Measurements from ENCODE around the gene SREK1IP1. TPM values are rescaled to one million over a fixed set of nuclear protein-coding genes. Genes with fewer than 3 reads are reported as not detected.

The SREK1IP1 gene
- total and polyA plus RNA-seq, 10 of the 15 experiments (the other 5 are each of a cell fraction or from before 2014, with no cell fraction given) = 9.1 to 60.3 (median 26.9) TPM

DNA sequence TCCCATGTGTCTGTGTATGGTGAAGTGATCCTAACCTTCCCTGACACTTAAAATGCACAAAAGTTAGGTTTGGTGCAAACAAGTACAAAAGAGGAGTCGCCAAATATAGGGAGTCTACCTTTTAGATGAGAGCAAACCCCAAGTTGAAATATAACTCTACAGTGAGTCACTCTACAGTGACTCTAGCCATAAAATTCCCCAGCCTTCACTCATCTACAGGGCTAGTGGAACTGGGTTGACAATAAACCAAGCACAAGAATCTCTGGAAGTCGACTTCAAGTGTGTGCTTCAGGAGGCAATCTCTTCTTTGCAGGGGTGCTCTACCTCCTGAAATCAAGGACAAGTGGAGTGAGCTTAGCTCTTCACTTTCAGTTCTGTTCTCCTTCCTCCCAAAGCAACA lies 74.9 kb downstream of the SREK1IP1 start:
- intact Hi-C loops (cut with micrococcal nuclease; ENCODE audit: unreplicated experiment) = no loop called here
- Histone ChIP-seq H3K27me3 (replicated peaks in 1 of 2; ENCODE audit: control insufficient read depth in 2 of 2, insufficient read depth in 2 of 2, low read length in 1 of 2) (peaks cover 7 to 8% of the 10 kb centered on the region in 2 experiments), H3K9ac (ENCODE audit: control insufficient read depth, insufficient read depth, low read length) (no peak overlapping the region), H3K4me1 (ENCODE audit: control insufficient read depth, insufficient read depth, low read length) (no peaks in the 10 kb centered on the region), H3K9me3 (replicated peaks; ENCODE audit: control insufficient read depth, insufficient read depth, low read length) (no peaks in the 10 kb centered on the region; the same call in 2 of the 3 replicates), H3K36me3 (ENCODE audit: control insufficient read depth in 2 of 2, insufficient read depth in 2 of 2, low read length in 1 of 2) (no peaks in the 10 kb centered on the region), H2AFZ (ENCODE audit: control insufficient read depth, low read depth, low read length) (no peak overlapping the region), H4K20me1 (ENCODE audit: control insufficient read depth, insufficient read depth) (no peaks in the 10 kb centered on the region), H3K27ac (ENCODE audit: control insufficient read depth, insufficient read depth) (no peak overlapping the region), H3K4me2 (ENCODE audit: control insufficient read depth, insufficient read depth) (no peak overlapping the region), H3K4me3 (no peak overlapping the region), H3K79me2 (ENCODE audit: control insufficient read depth, insufficient read depth, low read length) (no peaks in the 10 kb centered on the region)
- ChIA-PET SMC1A (ENCODE audit: uncharacterized antibody, unreplicated experiment) (no interaction called here), CTCF (interaction anchor here (1.0 kb wide), 1 partner anchor 58 kb away, joined by 4 read pairs; no protein-coding TSS in a partner anchor), RAD21 (ENCODE audit: unreplicated experiment) (no interaction called here), POLR2A (no interaction called here)
- FAIRE-seq = no peak
- DNase-seq (ENCODE audit: low read depth, low spot score) = no peak
- 6% methylated on average over 2 of the region's 2 CpGs for WGBS (ENCODE audit: insufficient coverage, insufficient replicate concordance, low lambda C conversion rate, missing lambda C conversion rate)
- BruUV-seq (replicated peaks) = no TSS peak
- no peak for ATAC-seq
- no peak for TF ChIP-seq ATF7 (IDR thresholded peaks at IDR 0.05; ENCODE audit: low read depth)
- TF ChIP-seq PAX8 (IDR thresholded peaks at IDR 0.05) = no peak
- no peak for TF ChIP-seq SMAD1 (IDR thresholded peaks at IDR 0.05; ENCODE audit: low read depth, partially characterized antibody)
- TF ChIP-seq YBX1 (IDR thresholded peaks at IDR 0.05) = no peak
- no peak for TF ChIP-seq EED (IDR thresholded peaks at IDR 0.05; ENCODE audit: low read depth)
- no peak for TF ChIP-seq CHD1 (IDR thresholded peaks at IDR 0.05; ENCODE audit: low read depth, low read length)
- no peak for TF ChIP-seq MEF2A (IDR thresholded peaks at IDR 0.05; ENCODE audit: insufficient read depth, low read depth, low read length)
- no peak for TF ChIP-seq STAT3 (IDR thresholded peaks at IDR 0.05; ENCODE audit: low read depth, low read length)
- no peak for TF ChIP-seq BCL11A (IDR thresholded peaks at IDR 0.05; ENCODE audit: low read depth, low read length)
- TF ChIP-seq, protein P1, sequence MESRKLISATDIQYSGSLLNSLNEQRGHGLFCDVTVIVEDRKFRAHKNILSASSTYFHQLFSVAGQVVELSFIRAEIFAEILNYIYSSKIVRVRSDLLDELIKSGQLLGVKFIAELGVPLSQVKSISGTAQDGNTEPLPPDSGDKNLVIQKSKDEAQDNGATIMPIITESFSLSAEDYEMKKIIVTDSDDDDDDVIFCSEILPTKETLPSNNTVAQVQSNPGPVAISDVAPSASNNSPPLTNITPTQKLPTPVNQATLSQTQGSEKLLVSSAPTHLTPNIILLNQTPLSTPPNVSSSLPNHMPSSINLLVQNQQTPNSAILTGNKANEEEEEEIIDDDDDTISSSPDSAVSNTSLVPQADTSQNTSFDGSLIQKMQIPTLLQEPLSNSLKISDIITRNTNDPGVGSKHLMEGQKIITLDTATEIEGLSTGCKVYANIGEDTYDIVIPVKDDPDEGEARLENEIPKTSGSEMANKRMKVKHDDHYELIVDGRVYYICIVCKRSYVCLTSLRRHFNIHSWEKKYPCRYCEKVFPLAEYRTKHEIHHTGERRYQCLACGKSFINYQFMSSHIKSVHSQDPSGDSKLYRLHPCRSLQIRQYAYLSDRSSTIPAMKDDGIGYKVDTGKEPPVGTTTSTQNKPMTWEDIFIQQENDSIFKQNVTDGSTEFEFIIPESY (IDR thresholded peaks at IDR 0.05) = no peak
- TF ChIP-seq NBN (IDR thresholded peaks at IDR 0.05) = no peak
- no peak for TF ChIP-seq ZNF687 (IDR thresholded peaks at IDR 0.05)
- no peak for TF ChIP-seq BRCA1 (IDR thresholded peaks at IDR 0.05; ENCODE audit: low read depth, low read length)
- no peak for TF ChIP-seq CHD2 (IDR thresholded peaks at IDR 0.05; ENCODE audit: borderline replicate concordance, low read depth, low read length)
- no peak for TF ChIP-seq RELB (IDR thresholded peaks at IDR 0.05; ENCODE audit: low read depth)
- TF ChIP-seq CBX3 (IDR thresholded peaks at IDR 0.05; ENCODE audit: borderline replicate concordance, low read depth) = no peak
- TF ChIP-seq RAD21 (IDR thresholded peaks at IDR 0.05; ENCODE audit: insufficient read depth, low read depth, low read length) = no peak
- TF ChIP-seq ZNF24 (IDR thresholded peaks at IDR 0.05) = no peak
- TF ChIP-seq RELA (IDR thresholded peaks at IDR 0.05; ENCODE audit: borderline replicate concordance, partially characterized antibody) = no peak
- in situ Hi-C loops (cut with MboI) = no loop called here

Measured in GM12878 (cell line).